DND-41 (cell line): ENCODE data around the gene KRT82.

Experiments
- CTCF ChIP-seq: IDR thresholded peaks from 2 replicates; pipeline ENCODE4 v1.5.1; 2012; ENCODE audit warnings: borderline replicate concordance, low read length, moderate library complexity, mild to moderate bottlenecking; ENCODE audit not compliant: poor library complexity, severe bottlenecking; ENCODE audit errors: extremely low read depth
- EZH2 ChIP-seq: IDR thresholded peaks from 3 replicates; pipeline ENCODE4 v1.6.1; 2012; ENCODE audit warnings: borderline replicate concordance, low read depth, mild to moderate bottlenecking, moderate library complexity, low read length, inconsistent platforms; ENCODE audit not compliant: severe bottlenecking

GRCh38 chr12:52446367-52447045, 40.4 kb upstream of the KRT82 start:
- no peak for TF ChIP-seq CTCF
- no peak for TF ChIP-seq EZH2
